ENCODE measurements around the gene HIC1. TPM values are rescaled to one million over a fixed set of nuclear protein-coding genes. Genes with fewer than 3 reads are reported as not detected.

The HIC1 gene
- total and polyA plus RNA-seq, 8 donors, result 1.5 to 107 (median 8.9) TPM

DNA sequence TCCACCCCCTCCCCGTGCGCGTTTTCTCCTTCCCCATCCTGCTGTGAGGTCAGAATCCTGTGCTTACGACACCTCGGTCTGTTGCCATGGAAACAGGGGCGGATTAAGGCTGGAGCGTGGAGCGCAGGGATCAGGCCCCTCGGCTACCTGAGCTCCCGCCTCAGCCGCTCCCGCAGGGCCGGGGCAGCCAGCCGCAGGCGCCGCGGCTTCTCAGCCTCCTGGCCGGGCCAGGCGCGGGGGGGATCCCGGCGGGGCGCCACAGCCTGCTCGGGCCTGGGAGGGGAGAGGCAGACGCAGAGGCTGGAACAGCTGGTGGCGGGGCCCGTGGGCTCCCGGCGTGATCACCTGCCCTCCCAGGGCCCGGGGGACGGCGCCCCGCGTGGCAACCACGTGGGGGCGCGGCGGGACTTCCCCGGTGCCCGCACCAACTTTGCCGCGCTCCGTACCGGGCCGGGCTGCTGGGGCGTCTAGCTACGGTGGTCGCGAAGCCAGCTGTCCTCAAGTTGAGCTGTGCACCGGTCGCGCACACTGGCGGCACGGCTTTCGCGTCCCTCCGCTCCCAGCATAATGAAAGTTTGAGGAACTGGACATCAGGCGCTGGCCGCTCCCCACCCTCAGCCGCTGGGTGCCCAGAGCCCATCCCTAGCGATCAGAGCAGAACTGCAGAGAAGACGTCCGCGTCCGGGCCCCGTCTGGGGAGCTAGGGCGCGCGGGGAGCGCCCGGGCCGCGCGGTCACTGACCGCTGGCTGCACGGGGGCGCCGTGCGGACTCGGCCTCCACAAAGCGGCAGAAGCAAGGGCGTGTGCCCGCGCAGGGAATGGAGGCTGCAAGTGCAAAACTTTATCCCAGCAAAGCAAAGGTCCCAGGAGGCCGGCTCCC, 31.0 kb upstream of the HIC1 start:
- peak in 1 of 2 donors; percentile 88 for DNase-seq
- WGBS, 5 donors, result 1 to 2% (median 2%) methylated on average over 24 to 85 of the region's 85 CpGs

DNA sequence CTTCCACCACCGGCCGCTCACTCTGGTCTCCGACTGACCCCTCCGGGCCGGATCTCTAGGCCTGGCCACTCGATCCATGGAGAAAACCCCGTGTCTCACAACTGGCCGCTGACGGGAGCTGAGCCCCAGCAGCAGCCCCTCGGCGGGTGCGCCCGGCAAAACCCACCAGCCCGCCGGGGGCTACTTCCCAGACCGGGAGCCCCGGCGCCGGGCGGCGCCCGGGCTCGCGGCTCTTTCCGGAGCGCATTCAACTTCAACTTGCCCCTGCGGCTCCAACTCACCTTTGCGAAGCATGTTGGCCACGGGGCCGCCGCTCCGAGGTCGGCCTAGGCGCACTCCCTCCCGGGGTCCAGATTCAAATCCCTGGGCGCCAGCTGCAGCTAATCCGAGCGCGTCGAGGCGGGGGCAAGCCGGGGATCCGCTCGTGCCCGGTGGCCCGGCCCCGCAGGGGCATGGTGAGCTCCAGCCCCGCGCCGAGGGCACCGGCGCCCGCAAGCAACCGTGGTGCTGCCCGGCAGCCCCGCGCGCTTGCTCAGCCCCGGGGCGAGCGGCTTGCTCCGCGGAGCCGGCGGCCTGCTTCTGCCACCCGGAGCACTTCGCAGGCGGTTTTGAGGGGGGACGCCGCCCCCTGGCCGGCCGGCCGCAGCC, 30.2 kb upstream of the HIC1 start:
- TF ChIP-seq POLR2A (IDR thresholded peaks at IDR 0.05) (no peak), POLR2AphosphoS5 (IDR thresholded peaks at IDR 0.05) (no peak), EP300 (IDR thresholded peaks at IDR 0.05) (no peak)
- TF ChIP-seq, protein P1, sequence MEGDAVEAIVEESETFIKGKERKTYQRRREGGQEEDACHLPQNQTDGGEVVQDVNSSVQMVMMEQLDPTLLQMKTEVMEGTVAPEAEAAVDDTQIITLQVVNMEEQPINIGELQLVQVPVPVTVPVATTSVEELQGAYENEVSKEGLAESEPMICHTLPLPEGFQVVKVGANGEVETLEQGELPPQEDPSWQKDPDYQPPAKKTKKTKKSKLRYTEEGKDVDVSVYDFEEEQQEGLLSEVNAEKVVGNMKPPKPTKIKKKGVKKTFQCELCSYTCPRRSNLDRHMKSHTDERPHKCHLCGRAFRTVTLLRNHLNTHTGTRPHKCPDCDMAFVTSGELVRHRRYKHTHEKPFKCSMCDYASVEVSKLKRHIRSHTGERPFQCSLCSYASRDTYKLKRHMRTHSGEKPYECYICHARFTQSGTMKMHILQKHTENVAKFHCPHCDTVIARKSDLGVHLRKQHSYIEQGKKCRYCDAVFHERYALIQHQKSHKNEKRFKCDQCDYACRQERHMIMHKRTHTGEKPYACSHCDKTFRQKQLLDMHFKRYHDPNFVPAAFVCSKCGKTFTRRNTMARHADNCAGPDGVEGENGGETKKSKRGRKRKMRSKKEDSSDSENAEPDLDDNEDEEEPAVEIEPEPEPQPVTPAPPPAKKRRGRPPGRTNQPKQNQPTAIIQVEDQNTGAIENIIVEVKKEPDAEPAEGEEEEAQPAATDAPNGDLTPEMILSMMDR (IDR thresholded peaks at IDR 0.05), result no peak
- intact Hi-C loops (cut with DNase I; ENCODE audit: low total_unique reads), result loop anchor here (5.0 kb wide), 1 partner anchor 117 kb away; no protein-coding TSS in a partner anchor
- peak overlapping the region in 1 of 5 donors; percentile 18 for H3K27ac ChIP-seq

More for the DNA sequence above, 31.0 kb upstream of the HIC1 start:
- Histone ChIP-seq H3K9me3 (no peaks in the 10 kb centered on the region), H3K27ac (no peak overlapping the region), H3K4me3 (peak overlapping the region; percentile 56 to 77 (median 58)), H3K36me3 (no peaks in the 10 kb centered on the region), H3K4me1 (peaks cover 27 to 42% (median 37%) of the 10 kb centered on the region in 4 donors), H3K27me3 (peaks cover 0 to 80% (median 45%) of the 10 kb centered on the region in 3 donors)
- intact Hi-C loops (cut with DNase I; ENCODE audit: low total_unique reads), result no loop called here
- TF ChIP-seq POLR2AphosphoS5 (IDR thresholded peaks at IDR 0.05) (no peak), POLR2A (IDR thresholded peaks at IDR 0.05) (no peak), EP300 (IDR thresholded peaks at IDR 0.05) (no peak)
- TF ChIP-seq, protein P1 (IDR thresholded peaks at IDR 0.05), result no peak

DNA sequence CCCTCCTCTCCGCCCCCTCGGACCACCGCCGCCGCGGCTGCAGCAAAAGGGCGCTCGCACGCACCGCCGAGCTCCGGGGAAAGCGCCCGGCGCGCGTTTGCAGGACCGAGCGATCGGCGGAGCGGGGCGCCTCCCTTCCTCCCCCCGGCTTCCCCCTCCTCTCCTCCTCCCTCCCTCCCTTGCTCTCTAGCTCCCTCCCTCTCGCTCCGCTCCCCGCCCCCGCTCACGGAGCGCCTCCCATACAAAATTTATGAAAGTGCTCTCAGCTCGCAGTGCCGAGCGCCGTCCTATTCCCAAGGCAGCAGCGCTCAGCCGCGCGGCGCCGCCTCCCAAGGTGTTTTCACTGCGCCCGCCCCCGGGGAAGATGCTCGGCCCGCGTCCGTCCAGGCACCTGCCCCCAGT, 29.7 kb upstream of the HIC1 start, which contains the start of gene RTN4RL1:
Gene RTN4RL1, minus strand, starts transcription at position 115 of the 402 bp plus-strand sequence. CDS start 469 bp downstream, outside the sequence.
- intact Hi-C loops (cut with DNase I; ENCODE audit: low total_unique reads), result loop anchor here (5.0 kb wide), 1 partner anchor 118 kb away; no protein-coding TSS in a partner anchor
- Histone ChIP-seq H3K9me3 (no peaks in the 10 kb centered on the region), H3K4me3 (peak within 1 kb of the TSS; percentile 56 to 77 (median 58)), H3K36me3 (no peaks in the 10 kb centered on the region), H3K4me1 (peaks cover 27 to 47% (median 44%) of the 10 kb centered on the region in 4 donors), H3K27me3 (peaks cover 0 to 80% (median 45%) of the 10 kb centered on the region in 3 donors), H3K27ac (peak within 1 kb of the TSS in 2 of 5 donors; percentile 18 to 28)
- TF ChIP-seq POLR2AphosphoS5 (IDR thresholded peaks at IDR 0.05), result no peak
- no peak for TF ChIP-seq POLR2A (IDR thresholded peaks at IDR 0.05)
- DNase-seq, result peak; percentile 66 to 87
- WGBS, 5 donors, result 0 to 1% (median 0%) methylated on average over 25 to 46 of the region's 47 CpGs

More for the DNA sequence above, 30.2 kb upstream of the HIC1 start:
- DNase-seq, result no peak
- peak overlapping the region; percentile 56 to 77 (median 58) for H3K4me3 ChIP-seq
- WGBS, 5 donors, result 0 to 1% (median 1%) methylated on average over 6 to 73 of the region's 73 CpGs
- H3K9me3 ChIP-seq, result no peaks in the 10 kb centered on the region
- H3K4me1 ChIP-seq, result peaks cover 27 to 45% (median 41%) of the 10 kb centered on the region in 4 donors
- no peaks in the 10 kb centered on the region for H3K36me3 ChIP-seq
- H3K27me3 ChIP-seq, result peaks cover 0 to 84% (median 45%) of the 10 kb centered on the region in 3 donors

DNA sequence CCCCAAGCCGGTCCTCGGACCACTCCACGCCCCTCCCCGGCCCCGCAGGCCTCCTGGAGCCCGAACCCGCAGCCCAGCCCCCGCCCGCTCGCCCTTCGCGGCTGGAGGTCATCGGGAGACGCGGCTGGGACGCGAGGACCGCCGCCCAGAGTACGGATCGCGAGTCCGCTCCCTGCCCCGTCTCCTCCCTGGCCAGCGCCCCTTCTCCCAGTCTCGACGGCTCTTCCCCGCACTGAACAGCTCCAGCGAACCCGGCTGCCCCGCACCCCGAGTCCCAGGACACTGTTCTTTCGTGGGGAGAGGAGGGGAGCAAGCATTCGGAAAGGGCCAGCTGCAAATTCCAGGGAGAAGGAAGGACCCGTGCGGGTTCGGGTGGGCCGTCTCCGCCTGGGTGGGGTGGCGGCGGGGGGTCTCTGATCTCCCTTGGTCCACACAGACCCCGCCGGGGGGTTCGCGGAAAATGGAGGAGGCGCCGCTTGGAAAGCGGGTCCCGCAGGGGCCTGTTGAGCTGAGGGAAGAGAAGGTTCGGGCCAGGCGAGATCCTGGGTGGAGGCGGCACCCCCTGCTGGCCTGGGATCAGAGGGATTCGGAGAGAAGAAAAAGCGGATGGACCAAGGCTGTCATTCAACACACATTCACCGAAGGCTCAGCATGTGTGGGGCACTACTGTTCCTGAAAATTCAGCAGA, 29.1 kb upstream of the HIC1 start:
- Histone ChIP-seq H3K4me1 (peaks cover 30 to 50% (median 49%) of the 10 kb centered on the region in 4 donors), H3K27ac (peak overlapping the region in 2 of 5 donors; percentile 18 to 28), H3K27me3 (peaks cover 0 to 79% (median 45%) of the 10 kb centered on the region in 3 donors), H3K4me3 (peak overlapping the region; percentile 56 to 77 (median 58)), H3K9me3 (no peaks in the 10 kb centered on the region), H3K36me3 (no peaks in the 10 kb centered on the region)
- 0 to 2% (median 2%) methylated on average over 25 to 55 of the region's 55 CpGs for WGBS, 5 donors
- peak; percentile 81 to 89 for DNase-seq
- TF ChIP-seq, protein P1 (IDR thresholded peaks at IDR 0.05), result peak in 5 of 7 experiments; percentile 45 to 84 (median 64)
- TF ChIP-seq POLR2A (IDR thresholded peaks at IDR 0.05) (no peak), EP300 (IDR thresholded peaks at IDR 0.05) (no peak), POLR2AphosphoS5 (IDR thresholded peaks at IDR 0.05) (peak in 1 of 3 donors; percentile 17)
- intact Hi-C loops (cut with DNase I; ENCODE audit: low total_unique reads), result loop anchor here (5.0 kb wide), 1 partner anchor 118 kb away; no protein-coding TSS in a partner anchor

All from stomach (tissue), 9 donors.